Effector memory CD4-positive, alpha-beta T cell (primary cell): ENCODE measurements around the gene RPS6KC1.

Source experiments
- DNase-seq, 3 donors: peaks; one replicate each; pipeline ENCODE4 v3.0.0-alpha.2; 2020
- H3K27ac ChIP-seq: 2 replicates; pipeline ENCODE4 v1.7.0; 2013; ENCODE audit warnings: mild to moderate bottlenecking, low read length, moderate library complexity; ENCODE audit not compliant: insufficient read depth, poor library complexity, severe bottlenecking
- H3K27me3 ChIP-seq: replicated peaks from 2 replicates; pipeline ENCODE4 v1.7.0; 2013; ENCODE audit warnings: mild to moderate bottlenecking, low read length; ENCODE audit not compliant: insufficient read depth, control insufficient read depth, poor library complexity, severe bottlenecking
- H3K36me3 ChIP-seq: 2 replicates; pipeline ENCODE4 v1.7.0; 2013; ENCODE audit warnings: mild to moderate bottlenecking, low read length, moderate library complexity; ENCODE audit not compliant: control insufficient read depth, insufficient read depth
- H3K4me1 ChIP-seq: 2 replicates; pipeline ENCODE4 v1.7.0; 2013; ENCODE audit warnings: low read length, mild to moderate bottlenecking; ENCODE audit not compliant: control insufficient read depth, insufficient read depth, poor library complexity, severe bottlenecking
- H3K4me3 ChIP-seq: 2 replicates; pipeline ENCODE4 v1.7.0; 2013; ENCODE audit warnings: low read length, low read depth, mild to moderate bottlenecking; ENCODE audit not compliant: insufficient read depth, poor library complexity, severe bottlenecking
- H3K9me3 ChIP-seq: 2 replicates; pipeline ENCODE4 v1.7.0; 2013; ENCODE audit warnings: mild to moderate bottlenecking, low read length, moderate library complexity; ENCODE audit not compliant: control insufficient read depth
- total RNA-seq, 3 donors: gene quantifications; one replicate each; lab custom pipeline; 2026; lab: John Stamatoyannopoulos, UW

RPS6KC1 gene, protein sequence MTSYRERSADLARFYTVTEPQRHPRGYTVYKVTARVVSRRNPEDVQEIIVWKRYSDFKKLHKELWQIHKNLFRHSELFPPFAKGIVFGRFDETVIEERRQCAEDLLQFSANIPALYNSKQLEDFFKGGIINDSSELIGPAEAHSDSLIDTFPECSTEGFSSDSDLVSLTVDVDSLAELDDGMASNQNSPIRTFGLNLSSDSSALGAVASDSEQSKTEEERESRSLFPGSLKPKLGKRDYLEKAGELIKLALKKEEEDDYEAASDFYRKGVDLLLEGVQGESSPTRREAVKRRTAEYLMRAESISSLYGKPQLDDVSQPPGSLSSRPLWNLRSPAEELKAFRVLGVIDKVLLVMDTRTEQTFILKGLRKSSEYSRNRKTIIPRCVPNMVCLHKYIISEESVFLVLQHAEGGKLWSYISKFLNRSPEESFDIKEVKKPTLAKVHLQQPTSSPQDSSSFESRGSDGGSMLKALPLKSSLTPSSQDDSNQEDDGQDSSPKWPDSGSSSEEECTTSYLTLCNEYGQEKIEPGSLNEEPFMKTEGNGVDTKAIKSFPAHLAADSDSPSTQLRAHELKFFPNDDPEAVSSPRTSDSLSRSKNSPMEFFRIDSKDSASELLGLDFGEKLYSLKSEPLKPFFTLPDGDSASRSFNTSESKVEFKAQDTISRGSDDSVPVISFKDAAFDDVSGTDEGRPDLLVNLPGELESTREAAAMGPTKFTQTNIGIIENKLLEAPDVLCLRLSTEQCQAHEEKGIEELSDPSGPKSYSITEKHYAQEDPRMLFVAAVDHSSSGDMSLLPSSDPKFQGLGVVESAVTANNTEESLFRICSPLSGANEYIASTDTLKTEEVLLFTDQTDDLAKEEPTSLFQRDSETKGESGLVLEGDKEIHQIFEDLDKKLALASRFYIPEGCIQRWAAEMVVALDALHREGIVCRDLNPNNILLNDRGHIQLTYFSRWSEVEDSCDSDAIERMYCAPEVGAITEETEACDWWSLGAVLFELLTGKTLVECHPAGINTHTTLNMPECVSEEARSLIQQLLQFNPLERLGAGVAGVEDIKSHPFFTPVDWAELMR
- total RNA-seq, result 21.1 to 28.3 (median 25.9) reads per million in 3 donors

GRCh38 chr1:213051127-213051880 is at the start of gene RPS6KC1:
Gene RPS6KC1 (plus strand): TSS chr1:213051241. CDS start chr1:213051405, 164 bp downstream.
- Histone ChIP-seq H3K4me3 (peak within 1 kb of the TSS; percentile 86), H3K36me3 (no peaks in the 10 kb centered on the region), H3K4me1 (peaks cover 5% of the 10 kb centered on the region), H3K27me3 (no peaks in the 10 kb centered on the region), H3K9me3 (no peaks in the 10 kb centered on the region), H3K27ac (peak within 1 kb of the TSS; percentile 61)
- DNase-seq, result peak; percentile 50 to 73 (median 68)

GRCh38 chr1:213003256-213003655 is 47.8 kb upstream of the RPS6KC1 start:
- Histone ChIP-seq H3K27me3 (no peaks in the 10 kb centered on the region), H3K36me3 (peaks cover 21% of the 10 kb centered on the region)
- no peak for DNase-seq

GRCh38 chr1:213008564-213008963 is 42.5 kb upstream of the RPS6KC1 start:
- Histone ChIP-seq H3K36me3 (peaks cover 16% of the 10 kb centered on the region), H3K4me1 (no peaks in the 10 kb centered on the region)

More at GRCh38 chr1:213003256-213003655, 47.8 kb upstream of the RPS6KC1 start:
- Histone ChIP-seq H3K27ac (no peak overlapping the region), H3K9me3 (no peaks in the 10 kb centered on the region), H3K4me1 (no peaks in the 10 kb centered on the region), H3K4me3 (no peak overlapping the region)

GRCh38 chr1:213014642-213015041 is 36.4 kb upstream of the RPS6KC1 start:
- Histone ChIP-seq H3K27me3 (no peaks in the 10 kb centered on the region), H3K9me3 (no peaks in the 10 kb centered on the region), H3K36me3 (peaks cover 6% of the 10 kb centered on the region), H3K27ac (peak overlapping the region; percentile 89), H3K4me3 (peak overlapping the region; percentile 76), H3K4me1 (peaks cover 10% of the 10 kb centered on the region)
- no peak for DNase-seq

More at GRCh38 chr1:213008564-213008963, 42.5 kb upstream of the RPS6KC1 start:
- Histone ChIP-seq H3K4me3 (no peak overlapping the region), H3K27me3 (no peaks in the 10 kb centered on the region), H3K27ac (no peak overlapping the region), H3K9me3 (no peaks in the 10 kb centered on the region)
- no peak for DNase-seq

DNA sequence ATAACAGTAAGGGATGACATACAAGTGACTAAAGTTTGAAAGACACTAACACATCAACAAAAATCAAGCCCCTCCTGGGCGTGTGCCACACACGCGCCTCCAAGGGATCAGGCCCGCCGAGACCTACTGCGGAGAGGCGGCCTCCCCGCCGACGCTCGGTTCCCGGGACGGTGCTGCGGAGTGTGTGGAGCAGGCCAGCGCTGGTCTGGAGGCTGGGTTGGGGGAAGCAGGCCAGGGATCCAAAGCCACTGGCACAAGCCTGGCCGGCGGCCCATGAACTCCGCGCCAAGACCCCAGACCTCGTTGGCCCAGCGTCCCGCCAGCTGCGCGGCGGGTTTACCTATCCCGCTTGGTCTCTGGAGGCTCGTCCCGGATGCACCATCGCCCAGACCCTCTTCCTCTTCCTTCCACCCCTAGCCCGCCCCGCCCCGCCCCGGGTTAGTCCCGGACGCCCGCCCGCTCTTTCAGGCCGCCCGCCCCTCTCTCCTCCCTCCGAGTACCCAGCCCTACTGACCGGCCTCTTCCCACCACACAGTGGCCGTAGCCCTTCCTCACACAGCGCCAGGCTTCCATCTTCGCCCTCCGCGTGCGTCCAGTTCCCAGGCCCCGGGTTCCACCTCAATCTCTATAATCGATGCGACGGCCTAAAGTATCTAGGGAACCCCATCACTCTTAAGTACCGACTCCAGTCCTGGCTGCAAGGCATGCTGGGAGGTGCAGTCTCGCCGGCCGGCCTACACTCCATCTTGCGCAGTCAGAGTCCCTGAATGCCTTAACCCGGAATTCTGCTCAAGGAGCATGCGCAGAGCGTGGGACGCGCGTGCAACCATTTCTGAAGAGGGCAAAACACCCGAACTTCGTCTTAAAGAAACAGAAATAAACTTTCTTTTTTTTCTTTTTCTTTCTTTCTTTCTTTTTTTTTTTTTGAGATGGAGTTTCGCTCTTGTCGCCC is 35.7 kb upstream of the RPS6KC1 start, which contains the start of gene ANGEL2:
ANGEL2 (minus strand) TSS at position 769 of the 952 bp plus-strand sequence; CDS start at position 573, 196 bp downstream.
- Histone ChIP-seq H3K4me3 (peak within 1 kb of the TSS; percentile 76), H3K27ac (peak within 1 kb of the TSS; percentile 89), H3K9me3 (no peaks in the 10 kb centered on the region), H3K27me3 (no peaks in the 10 kb centered on the region), H3K36me3 (peaks cover 6% of the 10 kb centered on the region), H3K4me1 (peaks cover 10% of the 10 kb centered on the region)
- peak; percentile 89 to 94 (median 91) for DNase-seq

DNA sequence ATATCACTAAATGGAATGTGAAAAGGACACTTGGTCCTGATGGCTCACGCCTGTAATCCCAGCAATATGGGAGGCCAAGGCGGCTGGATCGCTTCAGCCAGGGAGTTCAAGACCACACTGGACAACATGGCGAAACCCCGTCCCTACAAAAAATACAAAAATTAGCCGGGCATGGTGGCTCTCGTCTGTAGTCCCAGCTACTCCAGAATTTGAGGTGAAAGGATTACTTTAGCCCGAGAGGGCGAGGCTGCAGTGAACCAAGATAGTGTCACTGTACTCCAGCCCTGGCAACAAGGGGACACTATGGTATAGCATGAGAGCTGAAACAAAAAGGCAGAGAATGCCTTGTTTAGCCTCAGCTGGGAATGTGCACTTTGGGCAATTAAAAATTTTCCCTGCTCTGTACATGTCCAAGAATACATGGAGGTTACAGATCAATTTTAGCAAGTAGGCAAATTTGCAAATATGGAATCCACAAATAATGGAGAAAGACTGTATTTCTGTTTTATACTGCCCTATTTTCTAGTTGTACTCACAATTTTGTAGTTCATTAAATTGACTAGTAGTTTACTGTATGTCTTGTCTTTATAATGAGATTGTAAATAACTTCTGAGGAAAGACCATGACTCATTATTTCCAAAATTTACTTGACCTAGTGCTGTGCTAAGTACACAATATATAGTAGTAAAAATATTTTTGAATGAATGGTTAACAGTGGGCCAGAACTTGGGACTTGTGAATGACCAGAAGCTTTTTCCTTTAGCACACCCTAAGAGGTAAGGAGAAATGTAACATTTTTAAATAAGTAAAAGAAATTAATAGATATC is 33.4 kb upstream of the RPS6KC1 start:
- Histone ChIP-seq H3K27me3 (no peaks in the 10 kb centered on the region), H3K4me3 (no peak overlapping the region), H3K4me1 (peaks cover 10% of the 10 kb centered on the region), H3K36me3 (no peaks in the 10 kb centered on the region), H3K27ac (no peak overlapping the region), H3K9me3 (no peaks in the 10 kb centered on the region)
- DNase-seq, result no peak

GRCh38 chr1:213019450-213019849 is 31.6 kb upstream of the RPS6KC1 start:
- H3K4me3 ChIP-seq, result no peak overlapping the region
- H3K27ac ChIP-seq, result no peak overlapping the region
- no peaks in the 10 kb centered on the region for H3K36me3 ChIP-seq
- no peaks in the 10 kb centered on the region for H3K9me3 ChIP-seq
- H3K27me3 ChIP-seq, result no peaks in the 10 kb centered on the region
- peaks cover 6% of the 10 kb centered on the region for H3K4me1 ChIP-seq
- DNase-seq, result no peak

DNA sequence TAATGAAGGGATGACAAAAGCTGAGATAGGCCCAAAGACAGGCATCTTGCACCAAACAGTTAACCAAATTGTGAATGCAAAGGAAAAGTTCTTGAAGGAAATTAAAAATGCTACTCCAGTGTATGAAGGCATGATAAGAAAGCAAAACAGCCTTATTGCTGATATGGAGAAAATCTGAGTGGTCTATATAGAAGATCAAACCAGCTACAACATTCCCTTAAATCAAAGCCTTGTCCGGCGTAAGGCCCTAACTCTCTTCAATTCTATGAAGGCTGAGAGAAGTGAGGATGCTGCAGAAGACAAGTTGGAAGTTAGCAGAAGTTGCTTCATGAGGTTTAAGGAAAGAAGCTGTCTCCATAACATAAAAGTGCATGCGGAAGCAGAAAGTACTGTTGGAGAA is 31.0 kb upstream of the RPS6KC1 start:
- Histone ChIP-seq H3K4me1 (no peaks in the 10 kb centered on the region), H3K27me3 (peaks cover 3% of the 10 kb centered on the region), H3K9me3 (no peaks in the 10 kb centered on the region), H3K36me3 (no peaks in the 10 kb centered on the region), H3K27ac (no peak overlapping the region), H3K4me3 (no peak overlapping the region)
- DNase-seq, result no peak
